KBM-7 (cell line): ENCODE measurements around the gene FNDC4.
"Not testable (repeated sequence)": the region's sequence is repeated elsewhere in the genome, so short reads cannot be mapped to it uniquely, and the experiment has no call there.

ENCODE experiments used
- DNase-seq: peaks from one replicate; pipeline ENCODE4 v3.0.0-alpha.2; 2015
- in situ Hi-C: fragments of 300-500 bp; cut with MboI; formaldehyde crosslinking; loops from 2 replicates; pipeline ENCODE4 v1.14.3; 2020; ENCODE audit warnings: low sequenced_read_pairs, low pct_unique_long_range_greater_than_20kb, mixed read lengths

FNDC4 gene

GRCh38 chr2:27494944-27495554 lies at the start of gene FNDC4:
Gene FNDC4 (minus strand): TSS chr2:27495200. CDS start chr2:27494679, 521 bp downstream.
- no peak for DNase-seq
- in situ Hi-C loops: no loop called here

GRCh38 chr2:27544143-27544821 lies 49.3 kb upstream of the FNDC4 start:
- DNase-seq: no peak
- in situ Hi-C loops: no loop called here

- DNase-seq, in situ Hi-C loops: not testable (repeated sequence)
Observed at GRCh38 chr2:27539649-27540048, 44.6 kb upstream of the FNDC4 start.

GRCh38 chr2:27538839-27539450 lies 43.9 kb upstream of the FNDC4 start:
- DNase-seq, in situ Hi-C loops: not testable (repeated sequence)

- no peak for DNase-seq
- in situ Hi-C loops: no loop called here
Observed at GRCh38 chr2:27537287-27537686, 42.3 kb upstream of the FNDC4 start.

GRCh38 chr2:27531983-27532382 lies 37.0 kb upstream of the FNDC4 start:
- DNase-seq: no peak
- in situ Hi-C loops: no loop called here

GRCh38 chr2:27527182-27527581 lies 32.2 kb upstream of the FNDC4 start:
- in situ Hi-C loops: no loop called here
- DNase-seq: no peak

- in situ Hi-C loops: no loop called here
- DNase-seq: no peak
Observed at GRCh38 chr2:27522400-27522945, 27.5 kb upstream of the FNDC4 start.

GRCh38 chr2:27520316-27520715 lies 25.3 kb upstream of the FNDC4 start:
- in situ Hi-C loops: no loop called here
- DNase-seq: no peak

GRCh38 chr2:27518782-27519113 lies 23.7 kb upstream of the FNDC4 start:
- no peak for DNase-seq
- in situ Hi-C loops: no loop called here

GRCh38 chr2:27518113-27518781 lies 23.2 kb upstream of the FNDC4 start:
- no peak for DNase-seq
- in situ Hi-C loops: no loop called here

- DNase-seq: peak; percentile 16
- in situ Hi-C loops: no loop called here
Observed at GRCh38 chr2:27509326-27509725, 14.3 kb upstream of the FNDC4 start.

- DNase-seq: no peak
- in situ Hi-C loops: no loop called here
Observed at GRCh38 chr2:27507293-27507692, 12.3 kb upstream of the FNDC4 start.

- no peak for DNase-seq
- in situ Hi-C loops: no loop called here
Observed at GRCh38 chr2:27506587-27506986, 11.6 kb upstream of the FNDC4 start.

GRCh38 chr2:27502142-27502541 lies 7.1 kb upstream of the FNDC4 start:
- in situ Hi-C loops: no loop called here

GRCh38 chr2:27501042-27501441 lies 6.0 kb upstream of the FNDC4 start:
- DNase-seq: no peak
- in situ Hi-C loops: no loop called here

More at GRCh38 chr2:27502142-27502541, 7.1 kb upstream of the FNDC4 start:
- no peak for DNase-seq

- no peak for DNase-seq
- in situ Hi-C loops: no loop called here
Observed at GRCh38 chr2:27498975-27499374, 4.0 kb upstream of the FNDC4 start.

GRCh38 chr2:27497288-27497627 lies 2.3 kb upstream of the FNDC4 start:
- DNase-seq: no peak
- in situ Hi-C loops: no loop called here

GRCh38 chr2:27496357-27497287 lies 1.6 kb upstream of the FNDC4 start, which contains the start of gene GCKR:
Gene GCKR (plus strand): TSS chr2:27496839. CDS start chr2:27496905, 66 bp downstream.
- in situ Hi-C loops: no loop called here
- DNase-seq: no peak
